NCI-H510A (cell line): ENCODE results near the gene NCOA1.
"Not testable (repeated sequence)": the region's sequence is repeated elsewhere in the genome, so short reads cannot be mapped to it uniquely, and the experiment has no call there.

ENCODE experiments used
- DNase-seq: peaks from one replicate; lab custom pipeline; 2025; lab: John Stamatoyannopoulos, UW

NCOA1 gene

GRCh38 chr2:24508878-24509277 lies 17.8 kb downstream of the NCOA1 start:
- no peak for DNase-seq

- DNase-seq: no peak
Observed at GRCh38 chr2:24509425-24509824, 18.4 kb downstream of the NCOA1 start.

- DNase-seq: no peak
Observed at GRCh38 chr2:24509840-24510239, 18.8 kb downstream of the NCOA1 start.

GRCh38 chr2:24510771-24511170 lies 19.7 kb downstream of the NCOA1 start:
- DNase-seq: no peak

- no peak for DNase-seq
Observed at GRCh38 chr2:24511198-24511597, 20.1 kb downstream of the NCOA1 start.

- no peak for DNase-seq
Observed at GRCh38 chr2:24511894-24512293, 20.8 kb downstream of the NCOA1 start.

- DNase-seq: no peak
Observed at GRCh38 chr2:24512404-24512803, 21.4 kb downstream of the NCOA1 start.

- DNase-seq: no peak
Observed at GRCh38 chr2:24512831-24513230, 21.8 kb downstream of the NCOA1 start.

GRCh38 chr2:24513281-24514071 lies 22.4 kb downstream of the NCOA1 start:
- DNase-seq: no peak

- DNase-seq: no peak
Observed at GRCh38 chr2:24514820-24515219, 23.8 kb downstream of the NCOA1 start.

GRCh38 chr2:24515335-24515734 lies 24.3 kb downstream of the NCOA1 start:
- no peak for DNase-seq

GRCh38 chr2:24515831-24516230 lies 24.8 kb downstream of the NCOA1 start:
- no peak for DNase-seq

- no peak for DNase-seq
Observed at GRCh38 chr2:24517247-24517646, 26.2 kb downstream of the NCOA1 start.

- no peak for DNase-seq
Observed at GRCh38 chr2:24520175-24520574, 29.1 kb downstream of the NCOA1 start.

GRCh38 chr2:24521162-24521857 lies 30.3 kb downstream of the NCOA1 start:
- no peak for DNase-seq

- no peak for DNase-seq
Observed at GRCh38 chr2:24521975-24522639, 31.1 kb downstream of the NCOA1 start.

GRCh38 chr2:24527536-24527935 lies 36.5 kb downstream of the NCOA1 start:
- DNase-seq: no peak

- no peak for DNase-seq
Observed at GRCh38 chr2:24530796-24531195, 39.7 kb downstream of the NCOA1 start.

GRCh38 chr2:24531610-24532009 lies 40.6 kb downstream of the NCOA1 start:
- DNase-seq: not testable (repeated sequence)

- DNase-seq: not testable (repeated sequence)
Observed at GRCh38 chr2:24532057-24532456, 41.0 kb downstream of the NCOA1 start.

- not testable (repeated sequence) for DNase-seq
Observed at GRCh38 chr2:24533574-24533973, 42.5 kb downstream of the NCOA1 start.

GRCh38 chr2:24538720-24539119 lies 47.7 kb downstream of the NCOA1 start:
- DNase-seq: no peak

GRCh38 chr2:24539258-24539657 lies 48.2 kb downstream of the NCOA1 start:
- DNase-seq: no peak
